OCI-M2 (cell line): ENCODE results near the gene GARIN1A.
"Not testable (repeated sequence)": the region's sequence is repeated elsewhere in the genome, so short reads cannot be mapped to it uniquely, and the experiment has no call there.

Experiments
- DNase-seq: peaks from one replicate; lab custom pipeline; 2025; ENCODE audit not compliant: unreplicated experiment; lab: John Stamatoyannopoulos, UW

GARIN1A gene

DNA sequence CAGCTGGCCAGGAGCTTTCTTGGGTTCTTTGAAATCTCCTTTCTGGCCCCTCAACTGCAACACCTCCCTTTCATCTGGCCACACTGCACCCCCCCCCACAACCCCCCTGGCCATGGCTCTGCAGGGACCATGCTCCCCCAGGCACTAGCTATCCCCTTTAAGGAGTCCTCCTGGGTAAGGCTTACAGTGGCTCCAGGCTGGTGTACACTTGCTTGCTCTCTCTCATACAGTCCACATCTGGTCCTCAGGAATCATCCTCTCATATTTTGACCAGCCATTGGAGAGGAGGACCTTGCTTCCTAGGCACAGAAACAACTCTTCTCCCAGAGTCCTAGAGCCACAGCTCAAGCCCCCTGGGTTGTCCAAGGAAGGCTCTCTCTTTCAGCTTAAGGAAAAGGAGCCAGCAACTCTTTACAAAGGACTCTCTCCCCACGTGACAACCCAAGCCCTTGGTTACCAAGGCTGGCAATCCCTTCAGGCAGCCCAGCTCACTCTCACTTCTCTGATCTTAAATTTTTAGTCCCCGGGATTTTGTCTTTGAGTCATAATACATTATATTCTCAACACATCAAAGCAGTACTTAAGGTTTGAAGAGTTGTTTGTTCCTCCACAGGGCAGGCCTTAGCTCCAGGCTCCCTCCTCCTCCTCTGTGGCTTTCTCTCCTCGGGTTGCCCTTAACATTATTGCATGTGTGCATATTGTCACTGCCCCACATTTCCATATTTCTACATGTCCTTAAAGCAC lies 9.9 kb downstream of the GARIN1A start:
- DNase-seq = no peak

DNA sequence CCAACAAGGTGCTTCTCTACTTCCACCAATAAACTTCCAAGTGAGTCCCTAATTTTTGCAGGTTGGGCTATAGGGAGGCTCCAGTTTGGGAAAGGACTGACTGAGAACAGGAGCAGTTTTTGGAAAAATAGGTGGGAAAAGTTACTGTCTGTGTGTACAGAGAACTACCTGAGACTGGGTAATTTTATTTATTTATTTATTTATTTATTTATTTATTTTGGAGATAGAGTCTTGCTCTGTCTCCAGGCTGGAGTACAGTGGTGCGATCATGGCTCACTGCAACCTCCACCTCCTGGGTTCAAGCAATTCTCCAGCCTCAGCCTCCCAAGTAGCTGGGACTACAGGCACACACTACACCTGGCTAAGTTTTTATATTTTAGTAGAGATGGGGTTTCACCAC lies 11.2 kb downstream of the GARIN1A start:
- not testable (repeated sequence) for DNase-seq

DNA sequence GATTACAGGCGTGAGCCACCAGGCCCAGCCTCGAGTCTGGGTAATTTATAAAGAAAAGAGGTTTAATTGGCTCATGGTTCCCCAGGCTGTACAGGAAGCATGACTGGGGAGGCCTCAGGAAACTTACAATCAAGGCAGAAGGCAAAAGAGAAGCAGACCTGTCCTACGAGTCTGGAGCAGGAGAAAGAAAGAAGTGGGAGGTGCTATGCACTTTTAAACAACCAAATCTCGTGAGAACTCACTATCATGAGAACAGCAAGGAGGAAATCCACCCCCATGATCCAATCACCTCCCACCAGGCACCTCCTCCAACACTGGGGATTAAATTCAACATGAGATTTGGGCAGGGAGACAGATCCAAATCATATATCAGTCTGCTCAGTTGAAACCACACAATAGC lies 11.6 kb downstream of the GARIN1A start:
- not testable (repeated sequence) for DNase-seq

DNA sequence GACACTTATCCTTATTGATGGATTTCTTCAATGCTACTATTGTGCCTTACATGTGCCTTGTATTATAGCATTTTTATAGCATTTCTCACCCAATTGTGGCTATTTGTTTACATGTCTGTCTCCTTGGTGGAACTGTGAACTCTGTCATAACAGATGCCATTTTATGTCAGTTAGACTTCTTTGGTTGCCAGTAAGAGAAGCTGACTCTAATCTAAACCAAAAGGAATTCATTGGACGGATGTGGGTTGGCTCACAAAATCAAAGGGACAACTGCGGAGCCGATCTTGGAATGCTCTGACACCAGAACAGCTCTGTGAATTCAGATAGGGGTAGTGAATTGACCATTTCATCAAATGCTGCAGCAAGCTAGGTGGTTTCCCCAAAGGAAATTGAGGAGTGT lies 15.0 kb downstream of the GARIN1A start:
- no peak for DNase-seq

DNA sequence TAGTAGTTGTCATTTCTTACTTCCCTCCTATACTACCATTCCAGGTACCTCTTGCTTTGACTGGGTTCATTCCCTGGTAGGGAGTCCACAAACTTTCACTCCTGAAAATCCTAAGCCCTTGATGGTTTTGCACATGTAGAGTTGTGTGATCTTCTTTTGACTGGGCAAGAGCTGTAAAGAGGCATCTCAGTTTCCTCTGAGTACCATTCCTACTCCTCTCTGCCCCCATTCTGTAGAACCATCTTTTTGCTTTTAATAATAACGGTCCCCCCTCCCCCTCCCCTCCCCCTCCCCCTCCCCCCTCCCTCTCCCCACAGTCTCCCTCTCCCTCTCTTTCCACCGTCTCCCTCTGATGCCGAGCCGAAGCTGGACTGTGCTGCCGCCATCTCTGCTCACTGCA lies 16.4 kb downstream of the GARIN1A start:
- DNase-seq = no peak

DNA sequence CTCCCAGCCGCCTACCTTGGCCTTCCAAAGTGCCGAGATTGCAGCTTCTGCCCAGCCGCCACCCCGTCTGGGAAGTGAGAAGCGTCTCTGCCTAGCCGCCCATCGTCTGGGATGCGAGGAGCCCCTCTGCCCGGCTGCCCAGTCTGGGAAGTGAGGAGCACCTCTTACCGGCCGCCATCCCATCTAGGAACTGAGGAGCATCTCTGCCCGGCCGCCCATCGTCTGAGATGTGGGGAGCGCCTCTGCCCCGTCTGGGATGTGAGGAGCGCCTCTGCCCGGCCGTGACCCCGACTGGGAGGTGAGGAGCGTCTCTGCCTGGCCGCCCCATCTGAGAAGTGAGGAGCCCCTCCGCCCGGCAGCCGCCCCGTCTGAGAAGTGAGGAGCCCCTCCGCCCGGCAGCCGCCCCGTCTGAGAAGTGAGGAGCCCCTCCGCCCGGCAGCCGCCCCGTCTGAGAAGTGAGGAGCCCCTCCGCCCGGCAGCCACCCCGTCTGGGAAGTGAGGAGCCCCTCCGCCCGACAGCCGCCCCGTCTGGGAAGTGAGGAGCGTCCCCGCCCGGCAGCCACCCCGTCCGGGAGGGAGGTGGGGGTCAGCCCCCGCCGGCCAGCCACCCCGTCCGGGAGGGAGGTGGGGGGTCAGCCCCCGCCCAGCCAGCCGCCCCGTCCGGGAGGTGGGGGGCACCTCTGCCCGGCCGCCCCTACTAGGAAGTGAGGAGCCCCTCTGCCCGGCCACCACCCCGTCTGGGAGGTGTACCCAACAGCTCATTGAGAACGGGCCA lies 17.3 kb downstream of the GARIN1A start:
- DNase-seq = not testable (repeated sequence)

DNA sequence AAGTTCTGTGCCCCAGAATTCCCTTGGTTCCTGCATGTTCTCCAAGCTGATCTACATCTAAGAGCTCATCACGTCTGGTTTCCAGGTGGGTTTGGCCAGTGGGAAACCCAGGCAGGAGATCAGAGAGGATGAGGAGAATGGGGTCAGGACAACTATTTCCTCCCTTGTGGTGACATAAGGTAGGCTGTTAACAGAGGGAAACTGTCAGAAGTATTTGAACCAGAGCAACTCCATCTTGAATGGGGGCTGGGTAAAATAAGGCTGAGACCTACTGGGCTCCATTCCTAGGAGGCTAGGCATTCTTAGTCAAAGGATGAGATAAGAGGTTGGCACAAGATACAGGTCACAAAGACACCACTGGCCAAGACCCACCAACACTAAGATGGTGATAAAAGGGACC lies 19.1 kb downstream of the GARIN1A start:
- DNase-seq = no peak

DNA sequence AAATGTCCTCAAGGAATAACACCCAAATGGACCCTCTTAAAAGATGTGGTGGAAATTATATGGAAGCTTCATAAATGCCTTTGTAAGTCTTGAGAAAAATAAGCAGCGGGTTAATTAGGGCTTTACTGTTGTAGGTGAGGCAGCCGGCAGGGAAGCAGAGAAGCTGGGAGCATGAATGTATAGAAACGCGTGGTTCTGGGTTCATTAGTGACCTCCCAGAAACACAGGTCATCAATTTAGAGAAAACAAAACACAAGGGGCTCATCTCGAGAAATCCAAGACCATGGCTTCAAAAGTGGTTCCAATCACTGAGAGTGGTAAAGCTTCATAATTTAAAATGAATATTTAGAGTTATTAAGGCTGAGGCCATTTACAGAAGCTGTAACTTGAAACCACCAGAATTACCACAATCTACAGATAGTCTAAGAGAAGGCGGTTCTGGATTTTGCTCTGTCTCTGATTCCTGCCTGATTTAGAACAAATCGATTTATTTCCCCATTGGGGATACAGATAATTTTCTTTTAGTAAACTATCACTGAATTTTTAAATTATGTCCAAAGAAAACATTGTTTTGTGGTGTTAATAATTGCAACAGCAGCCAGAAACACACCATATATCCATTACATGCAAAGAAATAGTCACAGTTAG lies 20.7 kb downstream of the GARIN1A start:
- DNase-seq = no peak

DNA sequence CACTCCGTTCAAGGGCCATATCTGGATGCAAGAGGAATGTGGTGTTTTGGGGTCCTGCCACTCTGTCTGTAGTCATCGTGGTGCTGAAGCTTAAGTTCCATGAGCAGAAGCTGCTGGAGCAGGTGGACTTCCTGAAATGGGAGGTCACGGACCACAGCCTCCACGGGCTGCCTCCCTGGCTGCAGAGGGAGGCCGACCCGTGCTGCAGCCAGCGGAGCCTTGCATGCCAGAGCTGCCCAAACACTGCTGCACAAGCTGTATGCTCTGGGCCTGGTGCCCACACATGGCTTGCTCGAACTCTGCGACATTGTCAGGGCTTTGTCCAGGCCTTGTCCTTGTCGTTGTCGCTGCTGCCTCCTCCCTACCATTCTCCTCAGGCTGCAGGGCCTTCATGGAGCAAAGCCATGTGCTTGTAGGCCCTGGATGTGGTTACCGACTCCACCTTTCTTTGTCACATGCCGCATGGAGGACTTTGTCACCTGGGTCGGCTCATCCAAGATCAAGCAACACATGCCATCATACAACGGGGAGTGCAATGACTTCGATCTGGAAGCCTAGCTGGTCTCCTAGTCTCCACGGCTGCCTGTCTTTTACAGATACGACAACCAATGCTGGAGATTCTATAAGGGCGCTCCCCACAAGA lies 21.4 kb downstream of the GARIN1A start:
- DNase-seq = no peak

DNA sequence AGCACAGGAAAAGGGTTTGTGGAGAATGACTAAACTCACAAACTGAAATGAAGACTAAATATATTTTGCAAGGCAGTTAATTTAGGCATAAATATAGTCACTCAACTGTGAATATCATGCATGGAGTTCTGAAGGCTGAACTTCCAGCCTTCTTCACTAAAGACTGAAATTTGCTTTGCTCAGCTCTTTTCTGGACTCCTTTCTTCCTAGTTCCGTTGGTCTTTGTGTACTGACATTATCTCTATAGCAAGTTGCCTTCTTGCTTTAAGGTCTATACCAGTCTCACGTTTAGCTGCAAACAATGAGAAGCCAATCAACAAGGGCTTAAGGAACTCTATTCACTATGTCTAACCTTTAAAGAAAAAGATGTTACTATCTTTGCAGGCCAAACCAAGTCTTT lies 22.6 kb downstream of the GARIN1A start:
- DNase-seq = no peak

DNA sequence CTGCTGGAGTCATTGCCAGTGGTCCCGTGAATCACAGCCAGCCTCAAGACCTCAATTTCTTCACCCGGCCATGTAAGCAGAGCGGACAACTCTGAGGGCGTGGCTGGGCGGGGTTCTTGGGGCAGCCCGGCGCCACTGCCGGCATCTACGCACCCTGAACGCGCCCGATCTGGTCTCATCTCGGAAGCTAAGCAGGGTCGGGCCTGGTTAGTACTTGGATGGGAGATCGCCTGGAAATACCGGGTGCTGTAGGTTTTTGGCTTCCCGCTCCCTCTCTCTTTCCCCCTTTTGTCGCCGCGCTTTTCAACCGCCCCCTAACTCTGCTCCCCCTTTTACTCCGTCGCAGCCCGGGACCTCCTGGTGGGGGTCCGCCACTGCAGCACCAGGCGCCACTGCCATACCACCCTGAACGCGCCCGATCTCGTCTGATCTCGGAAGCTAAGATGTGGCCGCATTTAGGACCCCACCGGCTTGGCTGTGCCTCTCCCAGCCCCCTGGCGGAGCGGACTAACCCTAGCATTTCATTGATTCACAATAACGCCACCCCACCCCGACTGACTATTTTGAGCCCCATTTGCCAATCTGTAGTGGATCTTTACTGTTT lies 25.3 kb downstream of the GARIN1A start:
- DNase-seq = no peak

DNA sequence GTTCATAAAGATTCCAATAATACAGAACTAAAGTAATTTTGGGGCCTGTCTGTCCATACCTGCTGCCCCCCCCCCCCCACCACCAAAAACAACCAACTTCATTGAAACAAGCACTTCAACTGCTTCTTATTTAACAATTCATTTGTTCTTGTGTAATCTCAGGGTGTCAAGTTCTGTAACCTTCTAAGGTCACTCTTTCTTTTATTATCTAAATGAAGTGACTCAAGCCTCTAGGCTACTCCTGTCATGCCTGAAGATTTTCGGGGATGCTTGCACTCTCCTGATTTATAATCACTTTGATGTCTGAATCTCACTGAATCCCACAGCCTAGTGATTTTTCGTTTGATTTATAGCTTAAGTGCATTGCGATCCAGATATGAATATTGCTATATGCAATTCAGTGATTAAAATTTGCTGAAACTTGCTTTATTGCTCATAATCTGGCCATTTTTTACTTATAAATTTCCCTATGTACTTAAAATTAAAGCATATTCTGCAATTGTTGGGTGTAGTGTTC lies 27.2 kb downstream of the GARIN1A start:
- DNase-seq = no peak

DNA sequence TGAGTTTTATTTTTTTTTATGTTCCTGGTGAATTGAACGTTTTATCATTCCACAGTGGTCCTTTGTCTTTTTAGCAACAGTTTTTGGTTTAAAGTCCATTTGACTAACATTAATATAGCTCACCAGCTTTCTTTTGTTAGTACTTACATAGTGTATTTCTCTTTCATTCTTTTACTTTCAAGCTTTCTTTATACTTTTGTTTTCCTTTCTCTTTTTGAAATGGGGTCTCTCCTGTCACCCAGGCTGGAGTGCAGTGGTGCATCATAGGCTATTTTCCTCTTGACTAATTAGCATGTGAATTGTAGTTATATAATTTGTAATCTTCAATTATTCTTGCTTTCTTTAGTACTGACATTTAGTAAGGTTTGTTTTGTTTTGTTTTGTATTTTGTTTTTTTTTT lies 27.8 kb downstream of the GARIN1A start:
- no peak for DNase-seq

DNA sequence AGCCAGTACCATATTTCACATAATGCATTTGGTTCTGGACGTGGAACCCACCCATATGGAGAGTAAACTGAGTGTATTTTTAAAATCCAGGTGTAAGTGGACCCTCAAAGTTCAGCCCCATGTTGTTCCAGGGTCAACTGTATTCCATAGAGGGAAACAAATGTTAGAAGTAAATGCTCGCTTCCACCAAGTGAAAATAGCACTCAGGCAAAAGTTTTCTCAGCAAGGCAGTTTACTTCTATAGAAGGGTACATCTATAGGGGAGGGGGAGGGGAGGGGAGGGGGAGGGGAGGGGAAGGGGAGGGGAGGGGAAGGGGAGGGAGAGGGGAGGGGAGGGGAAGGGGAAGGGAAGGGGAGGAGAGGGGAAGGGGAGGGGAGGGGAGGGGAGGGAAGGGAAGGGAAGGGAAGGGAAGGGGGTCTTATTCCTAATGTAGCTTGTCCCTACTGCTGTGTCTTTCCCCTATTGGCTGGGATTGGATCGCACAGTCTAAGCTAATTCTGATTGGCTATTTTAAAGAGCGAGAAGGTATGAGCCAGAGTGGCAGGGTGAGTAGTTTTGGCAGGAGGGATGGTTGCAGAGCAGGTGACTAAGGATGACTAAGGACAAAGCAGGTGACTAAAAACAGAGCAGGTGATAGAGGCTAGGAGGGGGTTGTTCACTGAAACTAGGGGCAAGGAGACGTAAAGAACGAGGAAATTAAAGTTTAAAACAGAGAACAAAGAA lies 29.1 kb downstream of the GARIN1A start:
- no peak for DNase-seq

DNA sequence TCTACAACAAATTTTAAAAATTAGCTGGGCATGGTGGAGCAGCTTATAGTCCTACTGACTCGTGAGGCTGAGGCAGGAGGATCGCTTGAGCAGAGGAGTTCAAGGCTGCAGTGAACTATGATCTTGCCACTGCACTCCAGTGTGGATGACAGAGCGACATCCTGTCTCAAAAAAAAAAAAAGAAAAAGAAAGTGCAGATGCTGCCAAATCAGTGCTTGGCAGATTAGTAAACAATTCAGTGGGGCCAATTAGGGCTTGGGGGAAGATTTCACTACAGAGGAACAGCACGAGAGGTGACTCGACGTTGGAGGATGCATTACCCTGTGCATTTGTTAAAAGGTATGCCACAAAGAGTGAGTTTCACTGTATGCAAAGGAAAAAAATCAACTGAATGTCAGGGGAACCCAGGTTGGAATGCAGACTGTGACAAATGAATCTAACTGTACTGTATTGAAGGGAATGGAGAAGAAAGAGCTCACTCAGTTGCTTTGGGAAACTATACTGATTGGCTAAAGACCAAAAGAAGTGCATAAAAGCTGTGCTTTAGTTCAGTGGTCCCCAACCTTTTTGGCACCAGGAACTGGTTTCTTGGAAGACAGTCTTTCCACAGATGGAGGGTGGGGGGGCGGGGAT lies 31.6 kb downstream of the GARIN1A start:
- DNase-seq = no peak

DNA sequence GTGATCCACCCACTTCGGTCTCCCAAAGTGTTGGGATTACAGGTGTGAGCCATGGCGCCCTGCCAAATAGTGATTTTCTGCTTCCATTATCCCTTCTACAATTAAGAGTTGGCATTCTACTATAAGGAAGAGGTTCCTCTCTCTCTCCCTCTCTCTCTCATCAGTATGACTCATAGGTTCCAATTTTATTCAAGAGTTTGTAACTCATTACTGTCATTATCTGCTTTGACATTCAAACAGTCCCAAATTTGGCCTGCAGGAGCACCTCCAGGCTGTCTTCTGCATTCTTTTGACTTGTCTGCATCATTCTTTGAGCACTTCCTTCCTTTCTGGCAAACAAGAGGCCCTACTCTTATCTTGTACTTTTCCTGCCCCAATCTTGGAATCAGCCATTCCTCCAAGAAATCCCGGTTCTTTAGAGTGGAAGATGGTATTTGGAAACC lies 33.8 kb downstream of the GARIN1A start:
- DNase-seq = no peak

DNA sequence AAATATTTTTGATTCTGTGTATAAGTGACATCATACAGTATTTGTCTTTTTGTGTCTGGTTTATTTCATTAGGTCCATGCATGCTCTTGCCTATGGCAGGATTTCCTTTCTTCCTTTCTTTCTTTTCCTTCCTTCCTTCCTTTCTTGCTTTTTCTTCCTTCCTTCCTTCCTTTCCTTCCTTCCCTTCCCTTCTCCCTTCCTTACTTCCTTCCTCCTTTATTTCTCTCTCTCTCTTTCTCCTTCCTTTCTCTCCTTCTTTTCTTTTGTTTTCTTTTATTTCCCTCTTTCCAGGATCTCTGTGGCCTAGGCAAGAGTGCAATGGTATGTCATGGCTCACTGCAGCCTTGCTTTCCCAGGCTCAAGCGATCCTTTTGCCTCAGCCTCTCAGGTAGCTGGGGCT lies 35.7 kb downstream of the GARIN1A start:
- no peak for DNase-seq

DNA sequence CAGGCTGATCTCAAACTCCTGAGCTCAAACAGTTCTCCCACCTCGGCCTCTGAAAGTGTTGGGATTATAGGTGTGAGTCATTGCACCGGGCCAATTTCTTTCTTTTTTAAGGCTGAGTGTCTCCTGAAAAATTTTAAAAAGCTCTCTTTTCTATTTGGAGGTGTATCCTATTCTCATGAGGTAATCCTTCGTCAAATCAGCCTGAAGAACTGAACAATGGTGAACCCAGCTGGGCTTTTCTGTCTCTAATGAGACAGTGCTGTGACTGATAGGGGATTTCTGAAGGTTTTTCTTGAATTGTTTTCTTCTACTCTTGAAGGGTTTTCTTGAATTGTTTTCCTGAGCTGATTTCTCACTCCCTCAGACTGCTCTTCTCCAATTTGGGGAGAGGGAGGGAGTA lies 36.1 kb downstream of the GARIN1A start:
- DNase-seq = no peak

DNA sequence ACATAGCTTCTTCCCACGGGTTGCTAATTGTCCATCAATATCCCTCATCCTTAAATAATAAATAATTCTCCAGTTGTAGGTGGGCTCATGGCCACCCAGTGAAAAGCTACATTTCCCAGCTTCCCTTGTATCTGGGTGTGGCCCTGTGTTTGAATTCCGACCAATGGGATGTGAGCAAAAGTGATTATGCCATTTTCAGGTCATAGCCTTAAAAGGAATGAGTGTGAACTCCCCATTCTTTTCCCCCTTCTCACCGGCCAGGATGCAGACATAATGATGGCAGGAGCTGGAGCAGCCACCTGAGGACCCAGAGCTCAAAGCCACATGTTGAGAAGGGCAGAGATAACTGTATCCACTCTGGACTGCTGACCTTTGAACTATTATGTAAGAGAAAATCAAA lies 36.7 kb downstream of the GARIN1A start:
- no peak for DNase-seq

DNA sequence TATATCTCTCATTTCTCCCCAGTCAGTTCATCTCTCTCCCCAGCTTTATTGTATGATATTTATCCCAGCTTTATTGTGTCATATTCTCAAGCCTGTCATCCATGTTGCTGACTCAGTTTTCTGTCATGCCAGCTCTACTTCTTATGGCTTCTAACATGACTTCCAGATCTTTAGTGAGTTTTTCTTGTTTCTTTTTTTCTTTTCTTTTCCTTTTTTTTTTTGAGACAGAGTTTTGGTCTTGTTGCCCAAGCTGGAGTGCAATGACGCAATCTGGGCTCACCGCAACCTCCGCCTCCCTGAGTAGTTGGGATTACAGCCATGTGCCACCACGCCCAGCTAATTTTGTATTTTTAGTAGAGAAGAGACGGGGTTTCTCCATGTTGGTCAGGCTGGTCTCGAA lies 38.4 kb downstream of the GARIN1A start:
- no peak for DNase-seq
